Activated CD4-positive, alpha-beta T cell treated with anti-CD3 and anti-CD28 coated beads, Interleukin-2, amount 10 ng/mL, durations not matched to agents 7 days and 5 days (primary cell): ENCODE measurements around the gene RBBP8NL. TPM values are rescaled to one million over a fixed set of nuclear protein-coding genes. Genes with fewer than 3 reads are reported as not detected.
A peak's percentile ranks its signal among the peaks of the same experiment; 100 is the strongest.

Experiments used
- CTCF ChIA-PET: fragments of 350-600 bp; sonication (Branson Sonifier 250); formaldehyde crosslinking; loops from one replicate; lab custom pipeline; 2021; ENCODE audit warnings: antibody characterized with exemption; lab: Charles Lee
- POLR2A ChIA-PET: fragments of 350-600 bp; sonication (Branson Sonifier 250); formaldehyde crosslinking; loops from one replicate; lab custom pipeline; 2021; ENCODE audit warnings: antibody characterized with exemption; lab: Charles Lee
- DNase-seq: peaks from one replicate; pipeline ENCODE4 v3.0.0-alpha.2; 2020
- H3K27ac Mint-ChIP-seq: one replicate; pipeline ENCODE4 v1.8.0; 2021; ENCODE audit warnings: mild to moderate bottlenecking, moderate library complexity, mixed read lengths
- H3K27me3 Mint-ChIP-seq: one replicate; pipeline ENCODE4 v1.8.0; 2021; ENCODE audit warnings: mixed read lengths
- H3K36me3 Mint-ChIP-seq: one replicate; pipeline ENCODE4 v1.8.0; 2021; ENCODE audit warnings: low read depth, mixed read lengths
- H3K4me1 Mint-ChIP-seq: one replicate; pipeline ENCODE4 v1.8.0; 2021; ENCODE audit warnings: mixed read lengths
- H3K4me3 Mint-ChIP-seq: one replicate; pipeline ENCODE4 v1.8.0; 2021; ENCODE audit warnings: mild to moderate bottlenecking, moderate library complexity, mixed read lengths
- H3K9me3 Mint-ChIP-seq: one replicate; pipeline ENCODE4 v1.8.0; 2021; ENCODE audit warnings: mixed read lengths
- total RNA-seq, 2 experiments: library from RNA; stranded (reverse); gene quantifications; one replicate each; pipeline ENCODE4 v1.2.3, GENCODE V29; 2021

RBBP8NL gene
- total RNA-seq, 2 experiments from 2014 or later = not detected

GRCh38 chr20:62418709-62419487, 8.4 kb downstream of the RBBP8NL start:
- POLR2A ChIA-PET = no interaction called here
- H3K9me3 Mint-ChIP-seq = peaks cover 6% of the 10 kb centered on the region
- no peak overlapping the region for H3K4me3 Mint-ChIP-seq
- no peaks in the 10 kb centered on the region for H3K36me3 Mint-ChIP-seq
- CTCF ChIA-PET = interaction anchor here (0.8 to 1.0 kb wide), 2 partner anchors 9 kb away, joined by 3 to 4 read pairs; no protein-coding TSS in a partner anchor
- no peaks in the 10 kb centered on the region for H3K27me3 Mint-ChIP-seq
- no peaks in the 10 kb centered on the region for H3K4me1 Mint-ChIP-seq
- DNase-seq = no peak
- H3K27ac Mint-ChIP-seq = no peak overlapping the region

- Mint-ChIP-seq H3K4me1 (no peaks in the 10 kb centered on the region), H3K36me3 (no peaks in the 10 kb centered on the region), H3K27me3 (no peaks in the 10 kb centered on the region), H3K9me3 (peaks cover 6% of the 10 kb centered on the region), H3K27ac (no peak overlapping the region), H3K4me3 (no peak overlapping the region)
- ChIA-PET CTCF (interaction anchor here (1.0 kb wide), 1 partner anchor 10 kb away, joined by 4 read pairs; no protein-coding TSS in a partner anchor), POLR2A (no interaction called here)
- no peak for DNase-seq
These were observed 9.2 kb downstream of the RBBP8NL start for GRCh38 chr20:62417981-62418708.

- CTCF ChIA-PET = no interaction called here
- Mint-ChIP-seq H3K4me1 (no peaks in the 10 kb centered on the region), H3K4me3 (no peak overlapping the region), H3K27ac (peak overlapping the region; percentile 41), H3K27me3 (no peaks in the 10 kb centered on the region), H3K36me3 (no peaks in the 10 kb centered on the region), H3K9me3 (peaks cover 6% of the 10 kb centered on the region)
- POLR2A ChIA-PET = no interaction called here
- DNase-seq = no peak
These were observed 10.4 kb downstream of the RBBP8NL start for GRCh38 chr20:62416651-62417637.

GRCh38 chr20:62415354-62416111, 11.8 kb downstream of the RBBP8NL start:
- no peak overlapping the region for H3K4me3 Mint-ChIP-seq
- ChIA-PET POLR2A (no interaction called here), CTCF (interaction anchor here (0.6 kb wide), 1 partner anchor 231 kb away, joined by 3 read pairs; no protein-coding TSS in a partner anchor)
- H3K36me3 Mint-ChIP-seq = no peaks in the 10 kb centered on the region
- DNase-seq = no peak
- H3K9me3 Mint-ChIP-seq = no peaks in the 10 kb centered on the region
- H3K4me1 Mint-ChIP-seq = no peaks in the 10 kb centered on the region
- H3K27ac Mint-ChIP-seq = no peak overlapping the region
- no peaks in the 10 kb centered on the region for H3K27me3 Mint-ChIP-seq

GRCh38 chr20:62413896-62414481, 13.3 kb downstream of the RBBP8NL start:
- Mint-ChIP-seq H3K4me1 (peaks cover 12% of the 10 kb centered on the region), H3K27ac (no peak overlapping the region), H3K27me3 (no peaks in the 10 kb centered on the region), H3K9me3 (no peaks in the 10 kb centered on the region), H3K36me3 (no peaks in the 10 kb centered on the region), H3K4me3 (no peak overlapping the region)
- no peak for DNase-seq
- POLR2A ChIA-PET = no interaction called here
- CTCF ChIA-PET = no interaction called here

- POLR2A ChIA-PET = no interaction called here
- no peak for DNase-seq
- Mint-ChIP-seq H3K4me1 (peaks cover 12% of the 10 kb centered on the region), H3K27ac (no peak overlapping the region), H3K9me3 (no peaks in the 10 kb centered on the region), H3K4me3 (no peak overlapping the region), H3K27me3 (no peaks in the 10 kb centered on the region), H3K36me3 (no peaks in the 10 kb centered on the region)
- CTCF ChIA-PET = no interaction called here
These were observed 14.2 kb downstream of the RBBP8NL start for GRCh38 chr20:62413025-62413570.

- Mint-ChIP-seq H3K4me3 (no peak overlapping the region), H3K27ac (no peak overlapping the region), H3K4me1 (peaks cover 12% of the 10 kb centered on the region), H3K9me3 (no peaks in the 10 kb centered on the region), H3K36me3 (no peaks in the 10 kb centered on the region), H3K27me3 (no peaks in the 10 kb centered on the region)
- ChIA-PET POLR2A (no interaction called here), CTCF (no interaction called here)
- no peak for DNase-seq
These were observed 14.9 kb downstream of the RBBP8NL start for GRCh38 chr20:62412194-62413024.

- H3K4me1 Mint-ChIP-seq = peaks cover 12% of the 10 kb centered on the region
- H3K27me3 Mint-ChIP-seq = no peaks in the 10 kb centered on the region
- ChIA-PET CTCF (interaction anchor here (1.4 kb wide), 1 partner anchor 396 kb away, joined by 3 read pairs; no protein-coding TSS in a partner anchor), POLR2A (no interaction called here)
- no peak for DNase-seq
- H3K27ac Mint-ChIP-seq = no peak overlapping the region
- H3K4me3 Mint-ChIP-seq = no peak overlapping the region
- no peaks in the 10 kb centered on the region for H3K36me3 Mint-ChIP-seq
- H3K9me3 Mint-ChIP-seq = no peaks in the 10 kb centered on the region
These were observed 15.7 kb downstream of the RBBP8NL start for GRCh38 chr20:62411479-62412193.

- H3K4me1 Mint-ChIP-seq = peaks cover 16% of the 10 kb centered on the region
- POLR2A ChIA-PET = no interaction called here
- CTCF ChIA-PET = interaction anchor here (0.8 to 1.5 kb wide), 6 partner anchors 22 to 421 kb away, joined by 3 to 6 read pairs (median 4); no protein-coding TSS in a partner anchor
- H3K27ac Mint-ChIP-seq = no peak overlapping the region
- DNase-seq = no peak
- peaks cover 2% of the 10 kb centered on the region for H3K36me3 Mint-ChIP-seq
- H3K27me3 Mint-ChIP-seq = no peaks in the 10 kb centered on the region
- no peaks in the 10 kb centered on the region for H3K9me3 Mint-ChIP-seq
- H3K4me3 Mint-ChIP-seq = no peak overlapping the region
These were observed 16.4 kb downstream of the RBBP8NL start for GRCh38 chr20:62410746-62411478.
